Ishikawa (cell line): Measurements from ENCODE around the gene RGS16.

Experiments used
- CEBPB ChIP-seq: IDR thresholded peaks from 2 replicates; pipeline ENCODE4 v1.6.1; 2012
- CREB1 ChIP-seq: IDR thresholded peaks from 2 replicates; pipeline ENCODE4 v1.6.1; 2012; ENCODE audit warnings: low read depth
- EGR1 ChIP-seq: IDR thresholded peaks from 2 replicates; pipeline ENCODE4 v1.6.1; 2012
- EP300 ChIP-seq: IDR thresholded peaks from 2 replicates; pipeline ENCODE4 v1.6.1; 2012; ENCODE audit warnings: borderline replicate concordance
- FOXM1 ChIP-seq: IDR thresholded peaks from 2 replicates; pipeline ENCODE4 v1.6.1; 2012; ENCODE audit warnings: low read depth, borderline replicate concordance
- MAX ChIP-seq: IDR thresholded peaks from 2 replicates; pipeline ENCODE4 v1.6.1; 2012
- NFIC ChIP-seq: IDR thresholded peaks from 2 replicates; pipeline ENCODE4 v1.6.1; 2012
- RAD21 ChIP-seq: IDR thresholded peaks from 2 replicates; pipeline ENCODE4 v1.6.1; 2012; ENCODE audit warnings: low read depth
- REST ChIP-seq: IDR thresholded peaks from 2 replicates; pipeline ENCODE4 v1.6.1; 2012; ENCODE audit warnings: low read depth, mild to moderate bottlenecking
- TAF1 ChIP-seq: IDR thresholded peaks from 2 replicates; pipeline ENCODE4 v1.6.1; 2012; ENCODE audit warnings: low read depth, mild to moderate bottlenecking
- TCF12 ChIP-seq: IDR thresholded peaks from 2 replicates; pipeline ENCODE4 v1.6.1; 2012; ENCODE audit warnings: low read depth
- TEAD4 ChIP-seq: IDR thresholded peaks from 2 replicates; pipeline ENCODE4 v1.6.1; 2012
- USF1 ChIP-seq: IDR thresholded peaks from 2 replicates; pipeline ENCODE4 v1.6.1; 2012
- YY1 ChIP-seq: IDR thresholded peaks from 2 replicates; pipeline ENCODE4 v1.6.1; 2012; ENCODE audit warnings: low read depth
- ZBTB7A ChIP-seq: IDR thresholded peaks from 2 replicates; pipeline ENCODE4 v1.6.1; 2012; ENCODE audit warnings: low read depth

The RGS16 gene

GRCh38 chr1:182603646-182604174 lies 479 bp downstream of the RGS16 start:
- TF ChIP-seq TCF12, result no peak
- no peak for TF ChIP-seq CEBPB
- TF ChIP-seq CREB1, result no peak
- no peak for TF ChIP-seq EP300
- TF ChIP-seq REST, result no peak
- no peak for TF ChIP-seq YY1
- TF ChIP-seq NFIC, result no peak
- no peak for TF ChIP-seq TAF1
- TF ChIP-seq TEAD4, result no peak

- TF ChIP-seq USF1 (no peak), TEAD4 (no peak), ZBTB7A (no peak), TAF1 (no peak), FOXM1 (no peak), YY1 (no peak), TCF12 (no peak), CREB1 (no peak), MAX (no peak), EP300 (no peak), NFIC (no peak)
These were observed 1.1 kb downstream of the RGS16 start for GRCh38 chr1:182602935-182603645.

- TF ChIP-seq CEBPB (no peak), REST (no peak), TEAD4 (no peak), NFIC (no peak), RAD21 (no peak), TAF1 (no peak), EP300 (no peak), FOXM1 (no peak), CREB1 (no peak), YY1 (no peak), USF1 (no peak), TCF12 (no peak), ZBTB7A (no peak), MAX (no peak), EGR1 (no peak)
These were observed 2.3 kb downstream of the RGS16 start for GRCh38 chr1:182601913-182602312.

GRCh38 chr1:182601416-182601786 lies 2.8 kb downstream of the RGS16 start:
- TF ChIP-seq MAX (peak; percentile 49), RAD21 (peak; percentile 96), USF1 (no peak), TEAD4 (no peak), CEBPB (no peak), TCF12 (no peak)

GRCh38 chr1:182600745-182601415 lies 3.3 kb downstream of the RGS16 start:
- TF ChIP-seq FOXM1 (no peak), CEBPB (no peak), TCF12 (no peak), RAD21 (no peak), REST (no peak), EP300 (no peak), EGR1 (no peak), YY1 (no peak), MAX (no peak), CREB1 (no peak)
